HEK293 (cell line): ENCODE results near the gene C1orf94.
"Not testable (repeated sequence)": the region's sequence is repeated elsewhere in the genome, so short reads cannot be mapped to it uniquely, and the experiment has no call there.

ENCODE experiments used
- CTCF ChIA-PET: fragments of 350-600 bp; formaldehyde crosslinking; extraction: SDS; loops from one replicate; lab custom pipeline; 2021; ENCODE audit warnings: antibody characterized with exemption; lab: Yijun Ruan, JAX
- POLR2A ChIA-PET: fragments of 300-600 bp; formaldehyde crosslinking; extraction: SDS; loops from one replicate; lab custom pipeline; 2020; ENCODE audit warnings: antibody characterized with exemption, inconsistent platforms; lab: Yijun Ruan, JAX
- H3K27ac ChIP-seq: fragments of 200-500 bp; sonication (Bioruptor generic); 2 replicates; pipeline ENCODE4 v1.5.1; 2014; ENCODE audit warnings: low read depth, low read length, control low read depth, inconsistent platforms; ENCODE audit errors: extremely low read depth
- H3K36me3 ChIP-seq, 2 experiments: fragments of 200-500 bp in 1 of 2; sonication (Bioruptor generic) in 1 of 2; 1 replicate in 1 of 2; 2 replicates in 1 of 2; pipeline ENCODE4 v1.5.1; 2014 to 2017; ENCODE audit warnings: inconsistent platforms in 2 of 2, low read length in 2 of 2; ENCODE audit not compliant: control insufficient read depth in 2 of 2, insufficient read depth in 1 of 2
- H3K4me1 ChIP-seq: fragments of 200-500 bp; sonication (Bioruptor generic); 2 replicates; pipeline ENCODE4 v1.5.1; 2014; ENCODE audit warnings: mild to moderate bottlenecking, low read length, inconsistent platforms; ENCODE audit not compliant: control insufficient read depth, insufficient read depth
- H3K4me3 ChIP-seq: 2 replicates; pipeline ENCODE4 v1.5.1; 2011; ENCODE audit warnings: low read depth, mild to moderate bottlenecking, control low read depth, low read length, moderate library complexity
- H3K9me3 ChIP-seq: fragments of 200-500 bp; sonication (Bioruptor generic); 2 replicates; pipeline ENCODE4 v1.5.1; 2014; ENCODE audit warnings: low read depth, low read length, inconsistent platforms; ENCODE audit not compliant: control insufficient read depth, insufficient read depth
- MYNN ChIP-seq: fragments of 450-650 bp; formaldehyde crosslinking; IDR thresholded peaks from 2 replicates; pipeline ENCODE4 v1.5.1; 2016; ENCODE audit warnings: missing biosample characterization, missing genetic modification characterization, borderline replicate concordance
- RBAK ChIP-seq: fragments of 450-650 bp; formaldehyde crosslinking; IDR thresholded peaks from 2 replicates; pipeline ENCODE4 v1.5.1; 2016; ENCODE audit warnings: missing biosample characterization, missing genetic modification characterization
- SCRT2 ChIP-seq: fragments of 450-650 bp; formaldehyde crosslinking; IDR thresholded peaks from 2 replicates; pipeline ENCODE4 v1.5.1; 2016; ENCODE audit warnings: missing biosample characterization, missing genetic modification characterization
- SP7 ChIP-seq: fragments of 450-650 bp; formaldehyde crosslinking; IDR thresholded peaks from 2 replicates; pipeline ENCODE4 v1.5.1; 2016; ENCODE audit warnings: missing biosample characterization, missing genetic modification characterization
- TCF7L2 ChIP-seq: IDR thresholded peaks from 2 replicates; pipeline ENCODE4 v1.6.1; 2011; ENCODE audit warnings: low read depth, mild to moderate bottlenecking, inconsistent platforms, low read length, moderate library complexity, borderline replicate concordance
- YY1 ChIP-seq: fragments of 450-650 bp; formaldehyde crosslinking; IDR thresholded peaks from 2 replicates; pipeline ENCODE4 v1.5.1; 2018; ENCODE audit warnings: missing biosample characterization, missing genetic modification characterization
- ZBTB11 ChIP-seq: fragments of 450-650 bp; formaldehyde crosslinking; conservative IDR thresholded peaks from 2 replicates; pipeline ENCODE4 v1.5.1; 2016; ENCODE audit warnings: low read depth, missing biosample characterization, missing genetic modification characterization
- ZBTB17 ChIP-seq: fragments of 450-650 bp; formaldehyde crosslinking; IDR thresholded peaks from 2 replicates; pipeline ENCODE4 v1.5.1; 2016; ENCODE audit warnings: missing biosample characterization, missing genetic modification characterization
- ZNF10 ChIP-seq: fragments of 450-650 bp; formaldehyde crosslinking; IDR thresholded peaks from 2 replicates; pipeline ENCODE4 v1.5.1; 2017; ENCODE audit warnings: missing biosample characterization, missing genetic modification characterization
- ZNF398 ChIP-seq: fragments of 450-650 bp; formaldehyde crosslinking; IDR thresholded peaks from 2 replicates; pipeline ENCODE4 v1.5.1; 2017; ENCODE audit warnings: missing biosample characterization, missing genetic modification characterization
- ZNF488 ChIP-seq: fragments of 450-650 bp; formaldehyde crosslinking; IDR thresholded peaks from 2 replicates; pipeline ENCODE4 v1.5.1; 2016; ENCODE audit warnings: missing biosample characterization, missing genetic modification characterization
- ZNF571 ChIP-seq: fragments of 450-650 bp; formaldehyde crosslinking; IDR thresholded peaks from 2 replicates; pipeline ENCODE4 v1.5.0; 2017; ENCODE audit warnings: missing biosample characterization, missing genetic modification characterization
- ZNF580 ChIP-seq: fragments of 450-650 bp; formaldehyde crosslinking; IDR thresholded peaks from 2 replicates; pipeline ENCODE4 v1.5.1; 2016; ENCODE audit warnings: missing biosample characterization, missing genetic modification characterization
- ZSCAN18 ChIP-seq: fragments of 450-650 bp; formaldehyde crosslinking; IDR thresholded peaks from 2 replicates; pipeline ENCODE4 v1.5.1; 2016; ENCODE audit warnings: missing biosample characterization, missing genetic modification characterization

C1orf94 gene

GRCh38 chr1:34175744-34176143 lies 963 bp upstream of the C1orf94 start (continued):
- no peak for TF ChIP-seq RBAK
- TF ChIP-seq, all 188 proteins: peak for 0

GRCh38 chr1:34178072-34178471 lies 1.4 kb downstream of the C1orf94 start:
- Histone ChIP-seq H3K36me3 (no peaks in the 10 kb centered on the region), H3K27ac (no peak overlapping the region), H3K4me3 (no peak overlapping the region), H3K4me1 (no peaks in the 10 kb centered on the region), H3K9me3 (no peaks in the 10 kb centered on the region)
- CTCF ChIA-PET = interaction anchor here (1.7 kb wide), 1 partner anchor 15 kb away, joined by 4 read pairs; no protein-coding TSS in a partner anchor
- TF ChIP-seq TCF7L2 (no peak), SP7 (no peak), ZNF571 (tag by site-specific recombination) (no peak), ZNF10 (tag by site-specific recombination) (no peak), MYNN (tag by site-specific recombination) (no peak), ZNF398 (tag by site-specific recombination) (no peak), ZBTB11 (no peak), ZNF580 (no peak), ZBTB17 (tag by site-specific recombination) (no peak), YY1 (tag by site-specific recombination) (no peak), ZNF488 (no peak), SCRT2 (no peak), ZSCAN18 (tag by site-specific recombination) (no peak)
- POLR2A ChIA-PET = interaction anchor here (0.7 kb wide), 1 partner anchor 20 kb away, joined by 3 read pairs; no protein-coding TSS in a partner anchor

- H3K9me3 ChIP-seq, H3K27ac ChIP-seq, H3K36me3 ChIP-seq, H3K4me1 ChIP-seq, H3K4me3 ChIP-seq, CTCF ChIA-PET, POLR2A ChIA-PET: not testable (repeated sequence)
These were observed 6.7 kb downstream of the C1orf94 start for GRCh38 chr1:34183381-34183780.
